Testis (tissue), 2 donors: ENCODE results near the gene EVI5.

Experiments used
- POLR2A ChIP-seq: fragments of 450-650 bp; IDR thresholded peaks from one replicate; pipeline ENCODE4 v1.6.1; 2017; ENCODE audit warnings: antibody characterized with exemption, mild to moderate bottlenecking, moderate library complexity
- TF ChIP-seq, protein P1 (sequence below), 3 experiments: fragments of 450-650 bp in 2 of 3; fragments of 200-600 bp in 1 of 3; sonication (generic) in 1 of 3; IDR thresholded peaks; one replicate each; pipeline ENCODE4 v1.5.1; 2016 to 2019; ENCODE audit warnings: antibody characterized with exemption in 3 of 3, mild to moderate bottlenecking in 2 of 3, moderate library complexity in 1 of 3

DNA sequence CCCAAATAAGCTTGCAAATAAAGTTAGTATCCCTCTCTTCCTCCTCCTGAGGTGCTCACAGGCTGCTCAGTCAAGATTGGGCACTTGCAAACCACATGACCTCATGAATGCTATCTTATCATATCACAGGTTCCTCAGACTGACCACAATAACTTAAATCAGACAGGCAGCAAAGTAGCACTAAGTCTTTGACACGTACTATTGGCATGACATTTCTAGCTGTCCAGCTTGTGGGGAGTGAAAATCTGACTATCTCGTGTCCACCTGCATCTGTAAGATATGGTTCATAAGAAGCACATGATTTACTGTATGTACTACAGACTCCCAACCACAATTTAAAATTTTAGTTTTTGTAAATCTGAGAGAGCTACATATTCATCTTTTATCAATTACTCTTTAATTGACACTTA is 240.1 kb downstream of the EVI5 start:
- TF ChIP-seq, protein P1, sequence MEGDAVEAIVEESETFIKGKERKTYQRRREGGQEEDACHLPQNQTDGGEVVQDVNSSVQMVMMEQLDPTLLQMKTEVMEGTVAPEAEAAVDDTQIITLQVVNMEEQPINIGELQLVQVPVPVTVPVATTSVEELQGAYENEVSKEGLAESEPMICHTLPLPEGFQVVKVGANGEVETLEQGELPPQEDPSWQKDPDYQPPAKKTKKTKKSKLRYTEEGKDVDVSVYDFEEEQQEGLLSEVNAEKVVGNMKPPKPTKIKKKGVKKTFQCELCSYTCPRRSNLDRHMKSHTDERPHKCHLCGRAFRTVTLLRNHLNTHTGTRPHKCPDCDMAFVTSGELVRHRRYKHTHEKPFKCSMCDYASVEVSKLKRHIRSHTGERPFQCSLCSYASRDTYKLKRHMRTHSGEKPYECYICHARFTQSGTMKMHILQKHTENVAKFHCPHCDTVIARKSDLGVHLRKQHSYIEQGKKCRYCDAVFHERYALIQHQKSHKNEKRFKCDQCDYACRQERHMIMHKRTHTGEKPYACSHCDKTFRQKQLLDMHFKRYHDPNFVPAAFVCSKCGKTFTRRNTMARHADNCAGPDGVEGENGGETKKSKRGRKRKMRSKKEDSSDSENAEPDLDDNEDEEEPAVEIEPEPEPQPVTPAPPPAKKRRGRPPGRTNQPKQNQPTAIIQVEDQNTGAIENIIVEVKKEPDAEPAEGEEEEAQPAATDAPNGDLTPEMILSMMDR (IDR thresholded peaks at IDR 0.05), result no peak
- no peak for TF ChIP-seq POLR2A
